GM20000 (cell line): ENCODE measurements around the gene DPPA3.

Source experiments
- DNase-seq: peaks from one replicate; pipeline ENCODE4 v3.0.0; 2012; ENCODE audit warnings: low spot score
- TF ChIP-seq, protein P1 (sequence below): IDR thresholded peaks from 2 replicates; pipeline ENCODE4 v1.5.1; 2012; ENCODE audit warnings: mild to moderate bottlenecking, control low read depth; ENCODE audit errors: extremely low read depth, missing control alignments

DPPA3 gene

DNA sequence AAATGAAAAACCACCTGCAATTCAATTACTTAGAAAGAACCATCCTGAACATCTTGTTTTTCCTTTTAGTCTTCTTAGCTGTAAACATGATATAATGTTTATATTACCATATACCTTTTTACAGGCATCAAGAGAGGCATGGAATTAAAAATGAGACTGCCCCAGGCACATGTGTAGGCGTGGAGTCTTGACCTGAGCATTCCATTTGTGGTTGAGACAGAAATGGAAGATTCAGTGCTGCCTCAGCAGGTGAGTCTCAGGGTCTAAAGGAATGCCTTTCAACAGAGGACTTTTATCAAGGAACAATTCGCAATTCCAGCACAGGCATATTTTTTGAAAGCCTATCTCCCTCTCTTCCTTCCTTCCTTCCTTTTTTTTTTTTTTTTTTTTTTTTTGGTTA, 45.8 kb downstream of the DPPA3 start:
- no peak for DNase-seq
- TF ChIP-seq, protein P1, sequence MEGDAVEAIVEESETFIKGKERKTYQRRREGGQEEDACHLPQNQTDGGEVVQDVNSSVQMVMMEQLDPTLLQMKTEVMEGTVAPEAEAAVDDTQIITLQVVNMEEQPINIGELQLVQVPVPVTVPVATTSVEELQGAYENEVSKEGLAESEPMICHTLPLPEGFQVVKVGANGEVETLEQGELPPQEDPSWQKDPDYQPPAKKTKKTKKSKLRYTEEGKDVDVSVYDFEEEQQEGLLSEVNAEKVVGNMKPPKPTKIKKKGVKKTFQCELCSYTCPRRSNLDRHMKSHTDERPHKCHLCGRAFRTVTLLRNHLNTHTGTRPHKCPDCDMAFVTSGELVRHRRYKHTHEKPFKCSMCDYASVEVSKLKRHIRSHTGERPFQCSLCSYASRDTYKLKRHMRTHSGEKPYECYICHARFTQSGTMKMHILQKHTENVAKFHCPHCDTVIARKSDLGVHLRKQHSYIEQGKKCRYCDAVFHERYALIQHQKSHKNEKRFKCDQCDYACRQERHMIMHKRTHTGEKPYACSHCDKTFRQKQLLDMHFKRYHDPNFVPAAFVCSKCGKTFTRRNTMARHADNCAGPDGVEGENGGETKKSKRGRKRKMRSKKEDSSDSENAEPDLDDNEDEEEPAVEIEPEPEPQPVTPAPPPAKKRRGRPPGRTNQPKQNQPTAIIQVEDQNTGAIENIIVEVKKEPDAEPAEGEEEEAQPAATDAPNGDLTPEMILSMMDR: no peak

DNA sequence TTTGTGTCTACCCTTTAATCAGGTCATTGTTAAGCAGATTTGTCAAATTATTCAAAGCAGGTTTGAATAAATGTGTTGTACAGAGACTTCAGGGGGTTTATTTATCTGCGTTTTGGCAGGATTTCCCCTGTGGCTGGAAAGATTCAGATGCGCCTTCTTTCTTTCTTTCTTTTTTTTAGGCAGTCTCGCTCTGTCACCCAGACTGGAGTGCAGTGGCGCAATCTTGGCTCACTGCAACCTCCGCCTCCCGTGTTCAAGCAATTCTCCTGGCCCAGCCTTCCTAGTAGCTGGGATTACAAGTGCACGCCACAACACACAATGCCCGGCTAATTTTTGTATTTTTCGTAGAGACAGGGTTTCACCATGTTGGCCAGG, 47.5 kb downstream of the DPPA3 start:
- no peak for DNase-seq
- TF ChIP-seq, protein P1: no peak
